Subcutaneous preadipocyte (primary cell): ENCODE results near the gene UMODL1. TPM values are rescaled to one million over a fixed set of nuclear protein-coding genes. Genes with fewer than 3 reads are reported as not detected.

Source experiments
- total RNA-seq: library from RNA; depleted of rRNA; stranded (reverse); fragments of >200 nt; gene quantifications from 2 replicates; pipeline ENCODE4 v1.2.3, GENCODE V29; 2012

The UMODL1 gene
- total RNA-seq = not detected in 2 replicates

GRCh38 chr21:42071146-42071737 lies at the start of gene UMODL1:
Gene UMODL1, plus strand, starts transcription at chr21:42071317. Its CDS starts 0 bp downstream, at chr21:42071317.

Other genes with a start within 250 kb of the UMODL1 start
- 5.5 and 6.8 TPM in 2 replicates for gene PRDM15, start 192.0 kb upstream of the UMODL1 start, total RNA-seq
- gene C2CD2, start 117.3 kb upstream of the UMODL1 start, total RNA-seq = 27.2 and 52.6 TPM in 2 replicates
- 10.3 and 17.6 TPM in 2 replicates for gene ZBTB21, start 61.0 kb upstream of the UMODL1 start, total RNA-seq
- gene ABCG1, start 147.8 kb downstream of the UMODL1 start, total RNA-seq = under 0.01 and 0.20 TPM in 2 replicates
- 0.37 TPM in 1 of 2 replicates, not detected in the other for gene TFF3, start 244.1 kb downstream of the UMODL1 start, total RNA-seq